SK-N-SH treated with all-trans-retinoic acid at 6 μM for 48 hours (cell line): Measurements from ENCODE around the gene HS1BP3.

Source experiments
- ATAC-seq: fragments of 200-7000 bp; cut with Tn5 transposase; 3 replicates; pipeline ENCODE4 v1.9.1; 2020; ENCODE audit warnings: mild to moderate bottlenecking, moderate library complexity
- BACH2 ChIP-seq: fragments of 250-450 bp; sonication (Bioruptor Pico); IDR thresholded peaks from 2 replicates; pipeline ENCODE4 v1.9.0; 2021; ENCODE audit warnings: mild to moderate bottlenecking, borderline replicate concordance
- CREB5 ChIP-seq: fragments of 250-450 bp; sonication (Bioruptor Pico); IDR thresholded peaks from 2 replicates; pipeline ENCODE4 v1.5.1; 2020; ENCODE audit warnings: low read depth, mild to moderate bottlenecking, moderate library complexity
- CSDC2 ChIP-seq: fragments of 250-450 bp; sonication (Bioruptor Pico); IDR thresholded peaks from 2 replicates; pipeline ENCODE4 v1.5.0; 2020; ENCODE audit warnings: mild to moderate bottlenecking, moderate library complexity
- CSRNP3 ChIP-seq: fragments of 250-450 bp; sonication (Bioruptor Pico); IDR thresholded peaks from 2 replicates; pipeline ENCODE4 v1.5.1; 2021; ENCODE audit warnings: mild to moderate bottlenecking, moderate library complexity
- ESRRG ChIP-seq: fragments of 250-450 bp; sonication (Bioruptor Pico); IDR thresholded peaks from 2 replicates; pipeline ENCODE4 v1.6.1; 2021; ENCODE audit warnings: mild to moderate bottlenecking
- GLIS3 ChIP-seq: fragments of 250-450 bp; sonication (Bioruptor Pico); IDR thresholded peaks from 2 replicates; pipeline ENCODE4 v1.5.0; 2020; ENCODE audit warnings: mild to moderate bottlenecking, moderate library complexity
- ISL1 ChIP-seq: fragments of 250-450 bp; sonication (Bioruptor Pico); IDR thresholded peaks from 2 replicates; pipeline ENCODE4 v2.1.2; 2022; ENCODE audit warnings: mild to moderate bottlenecking, moderate library complexity
- OSR1 ChIP-seq: fragments of 250-450 bp; sonication (Bioruptor Pico); IDR thresholded peaks from 2 replicates; pipeline ENCODE4 v1.8.0; 2022; ENCODE audit warnings: moderate library complexity, mild to moderate bottlenecking, inconsistent platforms
- PATZ1 ChIP-seq: fragments of 250-450 bp; sonication (Bioruptor Pico); IDR thresholded peaks from 2 replicates; pipeline ENCODE4 v1.8.0; 2020; ENCODE audit warnings: mild to moderate bottlenecking, moderate library complexity, borderline replicate concordance
- POU6F1 ChIP-seq: fragments of 250-450 bp; sonication (Bioruptor Pico); IDR thresholded peaks from 2 replicates; pipeline ENCODE4 v1.8.0; 2021; ENCODE audit warnings: low read depth, mild to moderate bottlenecking, moderate library complexity, borderline replicate concordance
- PPARA ChIP-seq: fragments of 250-450 bp; sonication (Bioruptor Pico); IDR thresholded peaks from 2 replicates; pipeline ENCODE4 v1.5.0; 2020; ENCODE audit warnings: mild to moderate bottlenecking, borderline replicate concordance
- RARB ChIP-seq: fragments of 250-450 bp; sonication (Bioruptor Pico); IDR thresholded peaks from 2 replicates; pipeline ENCODE4 v1.8.0; 2021; ENCODE audit warnings: mild to moderate bottlenecking, moderate library complexity
- SNAI2 ChIP-seq: fragments of 250-450 bp; sonication (Bioruptor Pico); IDR thresholded peaks from 2 replicates; pipeline ENCODE4 v1.5.0; 2020; ENCODE audit warnings: mild to moderate bottlenecking, moderate library complexity
- TCF4 ChIP-seq: fragments of 250-450 bp; sonication (Bioruptor Pico); IDR thresholded peaks from 2 replicates; pipeline ENCODE4 v1.8.0; 2021; ENCODE audit warnings: mild to moderate bottlenecking, moderate library complexity, borderline replicate concordance
- TOX ChIP-seq: fragments of 250-450 bp; sonication (Bioruptor Pico); IDR thresholded peaks from 2 replicates; pipeline ENCODE4 v1.8.0; 2021; ENCODE audit warnings: mild to moderate bottlenecking, moderate library complexity, borderline replicate concordance
- TSHZ2 ChIP-seq: fragments of 250-450 bp; sonication (Bioruptor Pico); IDR thresholded peaks from 2 replicates; pipeline ENCODE4 v1.5.0; 2020; ENCODE audit warnings: mild to moderate bottlenecking, moderate library complexity
- ZC3H10 ChIP-seq: fragments of 250-450 bp; sonication (Bioruptor Pico); IDR thresholded peaks from 2 replicates; pipeline ENCODE4 v1.5.1; 2021; ENCODE audit warnings: mild to moderate bottlenecking, moderate library complexity
- ZFP3 ChIP-seq: fragments of 250-450 bp; sonication (Bioruptor Pico); IDR thresholded peaks from 2 replicates; pipeline ENCODE4 v1.5.0; 2020; ENCODE audit warnings: mild to moderate bottlenecking, moderate library complexity
- ZFP30 ChIP-seq: fragments of 450-650 bp; formaldehyde crosslinking; IDR thresholded peaks from 2 replicates; pipeline ENCODE4 v1.5.0; 2022; ENCODE audit warnings: mild to moderate bottlenecking, moderate library complexity
- ZNF565 ChIP-seq: fragments of 450-650 bp; formaldehyde crosslinking; conservative IDR thresholded peaks from 2 replicates; pipeline ENCODE4 v1.5.0; 2020; ENCODE audit warnings: low read depth, mild to moderate bottlenecking, moderate library complexity
- ZNF8 ChIP-seq: fragments of 450-650 bp; formaldehyde crosslinking; IDR thresholded peaks from 2 replicates; pipeline ENCODE4 v1.5.0; 2020; ENCODE audit warnings: mild to moderate bottlenecking, moderate library complexity

The HS1BP3 gene

GRCh38 chr2:20620271-20620681, 30.6 kb downstream of the HS1BP3 start (continued):
- TF ChIP-seq CREB5 (no peak), ESRRG (no peak), PATZ1 (CRISPR knock-in tag) (no peak), GLIS3 (CRISPR knock-in tag) (no peak), ZNF565 (CRISPR knock-in tag) (no peak), OSR1 (CRISPR knock-in tag) (no peak), ZFP30 (no peak)
- TF ChIP-seq, all 23 proteins: peak for 0

- TF ChIP-seq ZNF565 (CRISPR knock-in tag) (no peak), OSR1 (CRISPR knock-in tag) (no peak), CSRNP3 (no peak)
- TF ChIP-seq, all 23 proteins: peak for 0
- no peak for ATAC-seq
Measured at GRCh38 chr2:20619624-20620024, 31.3 kb downstream of the HS1BP3 start.

- TF ChIP-seq BACH2 (CRISPR knock-in tag) (no peak), ZC3H10 (CRISPR knock-in tag) (no peak), TCF4 (no peak), CREB5 (no peak), ZFP3 (no peak)
- ATAC-seq = no peak
Measured at GRCh38 chr2:20618886-20619521, 31.9 kb downstream of the HS1BP3 start.

GRCh38 chr2:20618468-20618885, 32.4 kb downstream of the HS1BP3 start:
- no peak for TF ChIP-seq GLIS3 (CRISPR knock-in tag)
- TF ChIP-seq PPARA = no peak
- no peak for TF ChIP-seq CSDC2 (CRISPR knock-in tag)
- ATAC-seq = no peak; the same call in 2 of the 3 replicates

- peak; percentile 97 for ATAC-seq
- TF ChIP-seq ZFP30 (no peak), TOX (CRISPR knock-in tag) (no peak), CSDC2 (CRISPR knock-in tag) (peak; percentile 70), ZNF8 (CRISPR knock-in tag) (no peak), RARB (CRISPR knock-in tag) (no peak), PPARA (no peak), TSHZ2 (peak; percentile 48; the same call in 1 of the 2 replicates), POU6F1 (CRISPR knock-in tag) (peak; percentile 48; the same call in 1 of the 2 replicates), SNAI2 (CRISPR knock-in tag) (no peak; the same call in 1 of the 2 replicates), ISL1 (CRISPR knock-in tag) (peak; percentile 34; the same call in 1 of the 2 replicates), TCF4 (no peak; the same call in 1 of the 2 replicates), OSR1 (CRISPR knock-in tag) (no peak), CSRNP3 (0 out of 2 replicates have a peak, but pooled peaks have one; percentile 60), ESRRG (0 out of 2 replicates have a peak, but pooled peaks have one; percentile 15), ZFP3 (peak; percentile 83)
Measured at GRCh38 chr2:20617892-20618467, 32.9 kb downstream of the HS1BP3 start.
